NT2/D1 (cell line): Measurements from ENCODE around the gene DMWD.

Experiments used
- SUZ12 ChIP-seq: IDR thresholded peaks from 2 replicates; pipeline ENCODE4 v1.6.1; 2011; ENCODE audit not compliant: insufficient read length, insufficient read depth; ENCODE audit errors: extremely low read depth
- YY1 ChIP-seq: IDR thresholded peaks from 2 replicates; pipeline ENCODE4 v1.6.1; 2011; ENCODE audit not compliant: insufficient read length, insufficient read depth

- TF ChIP-seq SUZ12 (no peak), YY1 (no peak)
Measured at GRCh38 chr19:45778010-45778661, 14.5 kb downstream of the DMWD start.
